Measurements from ENCODE around the gene KLHL21.

Gene KLHL21

GRCh38 chr1:6554907-6555778, 47.5 kb downstream of the KLHL21 start, which contains the start of gene TAS1R1:
TAS1R1 (plus strand) TSS chr1:6555307; CDS start chr1:6555374, 67 bp downstream.
- DNase-seq (ENCODE audit: low read depth, low spot score), result no peak

- DNase-seq (ENCODE audit: low read depth, low spot score), result peak; percentile 76
Measured at GRCh38 chr1:6554031-6554906, 48.4 kb downstream of the KLHL21 start, which contains the start of gene NOL9. NOL9 (minus strand) TSS chr1:6554513; CDS start chr1:6554502, 11 bp downstream.

DNA sequence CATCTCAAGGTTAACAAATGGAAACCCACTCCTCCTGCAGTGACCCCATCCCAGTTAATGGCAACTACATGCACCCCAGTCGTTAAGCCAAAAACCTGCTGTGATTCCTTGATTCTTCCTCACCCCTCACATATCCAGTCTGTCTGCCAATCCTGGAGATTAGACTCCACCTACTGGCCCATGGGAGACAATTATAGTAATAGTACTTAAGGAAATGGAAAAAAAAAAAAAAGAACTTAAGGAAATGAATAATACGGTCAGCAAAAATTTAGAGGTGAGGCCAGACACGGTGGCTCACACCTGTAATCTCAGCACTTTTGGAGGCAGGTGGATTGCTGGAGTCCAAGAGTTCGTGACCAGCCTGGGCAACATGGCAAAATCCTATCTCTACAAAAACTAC, 55.4 kb downstream of the KLHL21 start:
- DNase-seq (ENCODE audit: low read depth, low spot score), result no peak

GRCh38 chr1:6546326-6546725, 56.3 kb downstream of the KLHL21 start:
- DNase-seq (ENCODE audit: low read depth, low spot score), result no peak

- DNase-seq (ENCODE audit: low read depth, low spot score), result no peak
Measured at GRCh38 chr1:6545276-6546112, 57.2 kb downstream of the KLHL21 start.

- no peak for DNase-seq (ENCODE audit: low read depth, low spot score)
Measured at GRCh38 chr1:6544831-6545230, 57.8 kb downstream of the KLHL21 start.

Measured in smooth muscle cell of the brain vasculature (primary cell).